IMR-90 (cell line): ENCODE data around the gene SYNPO. TPM values are rescaled to one million over a fixed set of nuclear protein-coding genes. Genes with fewer than 3 reads are reported as not detected.

Experiments
- ATAC-seq: fragments of 200-7000 bp; cut with Tn5 transposase; 2 replicates; pipeline ENCODE4 v1.9.1; 2020; ENCODE audit warnings: low read depth, mild to moderate bottlenecking, moderate library complexity
- BruUV-seq: library from RNA; stranded (reverse); fragments of 400-500 nt; replicated peaks from 2 replicates; lab custom pipeline; 2021; lab: Mats Ljungman, UMichigan
- CTCF ChIA-PET: fragments of 300-600 bp; formaldehyde crosslinking; extraction: SDS; loops from one replicate; lab custom pipeline; 2021; ENCODE audit warnings: antibody characterized with exemption; lab: Yijun Ruan, JAX
- POLR2A ChIA-PET: fragments of 300-600 bp; sonication (Branson Sonifier 250); formaldehyde crosslinking; loops from one replicate; lab custom pipeline; 2022; ENCODE audit warnings: antibody characterized with exemption; ENCODE audit not compliant: unreplicated experiment; lab: Charles Lee
- DNase-seq: peaks from one replicate; pipeline ENCODE4 v3.0.0; 2013
- H2AFZ ChIP-seq: replicated peaks from 2 replicates; pipeline ENCODE3; 2013; ENCODE audit warnings: low read length, mild to moderate bottlenecking; ENCODE audit not compliant: poor library complexity
- H2AK5ac ChIP-seq: 2 replicates; pipeline ENCODE4 v1.6.1; 2013; ENCODE audit warnings: low read depth, low read length, inconsistent platforms
- H2AK9ac ChIP-seq: replicated peaks from 2 replicates; pipeline ENCODE3; 2013; ENCODE audit warnings: mild to moderate bottlenecking, low read depth, low read length, moderate library complexity; ENCODE audit not compliant: poor library complexity
- H2BK120ac ChIP-seq: 2 replicates; pipeline ENCODE4 v1.6.1; 2013; ENCODE audit warnings: low read depth, low read length, inconsistent platforms
- H2BK15ac ChIP-seq: 3 replicates; pipeline ENCODE4 v1.6.1; 2013; ENCODE audit warnings: low read depth, low read length, inconsistent platforms
- H2BK20ac ChIP-seq: 2 replicates; pipeline ENCODE4 v1.6.1; 2013; ENCODE audit warnings: low read depth, mild to moderate bottlenecking, inconsistent platforms, low read length, moderate library complexity
- H2BK5ac ChIP-seq: 2 replicates; pipeline ENCODE4 v1.6.1; 2013; ENCODE audit warnings: mild to moderate bottlenecking, low read depth, low read length, inconsistent platforms; ENCODE audit not compliant: poor library complexity, severe bottlenecking
- H3K14ac ChIP-seq: replicated peaks from 2 replicates; pipeline ENCODE4 v1.6.1; 2013; ENCODE audit warnings: low read depth, low read length, inconsistent platforms
- H3K18ac ChIP-seq: 2 replicates; pipeline ENCODE4 v1.6.1; 2013; ENCODE audit warnings: low read depth, low read length, control low read depth
- H3K23ac ChIP-seq: 2 replicates; pipeline ENCODE4 v1.6.1; 2013; ENCODE audit warnings: low read depth, low read length, inconsistent platforms
- H3K27ac ChIP-seq: 2 replicates; pipeline ENCODE4 v1.5.1; 2013; ENCODE audit warnings: mild to moderate bottlenecking, control low read depth, low read length; ENCODE audit not compliant: insufficient read depth
- H3K27me3 ChIP-seq: 2 replicates; pipeline ENCODE4 v1.6.1; 2013; ENCODE audit warnings: low read length; ENCODE audit not compliant: control insufficient read depth, insufficient read depth
- H3K36me3 ChIP-seq: 2 replicates; pipeline ENCODE4 v1.6.1; 2013; ENCODE audit warnings: low read length, mixed read lengths; ENCODE audit not compliant: control insufficient read depth, insufficient read depth
- H3K4ac ChIP-seq: 2 replicates; pipeline ENCODE4 v1.6.1; 2013; ENCODE audit warnings: low read depth, low read length, inconsistent platforms
- H3K4me1 ChIP-seq: 2 replicates; pipeline ENCODE4 v1.6.1; 2013; ENCODE audit warnings: low read length, mixed read lengths; ENCODE audit not compliant: control insufficient read depth, insufficient read depth
- H3K4me2 ChIP-seq: 2 replicates; pipeline ENCODE4 v1.6.1; 2013; ENCODE audit warnings: low read depth, mild to moderate bottlenecking, control low read depth, low read length, moderate library complexity
- H3K4me3 ChIP-seq: 2 replicates; pipeline ENCODE4 v1.5.1; 2013; ENCODE audit warnings: low read depth, mild to moderate bottlenecking, control low read depth, low read length, moderate library complexity; ENCODE audit not compliant: insufficient read depth
- H3K56ac ChIP-seq: 2 replicates; pipeline ENCODE4 v1.6.1; 2013; ENCODE audit warnings: low read length, inconsistent platforms; ENCODE audit not compliant: insufficient read depth; ENCODE audit errors: extremely low read depth
- H3K79me1 ChIP-seq, 2 experiments: 2 replicates each; pipeline ENCODE4 v1.6.1; 2013; ENCODE audit warnings: low read length in 2 of 2, inconsistent platforms in 1 of 2, low read depth in 1 of 2
- H3K9ac ChIP-seq: 2 replicates; pipeline ENCODE4 v1.6.1; 2013; ENCODE audit warnings: low read depth, low read length, control low read depth
- H3K9me1 ChIP-seq: 2 replicates; pipeline ENCODE4 v1.6.1; 2013; ENCODE audit warnings: low read length, inconsistent platforms; ENCODE audit not compliant: insufficient read depth
- H3K9me3 ChIP-seq: 2 replicates; pipeline ENCODE4 v1.6.1; 2013; ENCODE audit warnings: low read length; ENCODE audit not compliant: control insufficient read depth, insufficient read depth
- H4K20me1 ChIP-seq: 2 replicates; pipeline ENCODE4 v1.6.1; 2013; ENCODE audit warnings: low read length, inconsistent platforms; ENCODE audit not compliant: insufficient read depth
- H4K5ac ChIP-seq: 2 replicates; pipeline ENCODE4 v1.6.1; 2013; ENCODE audit warnings: mild to moderate bottlenecking, low read depth, low read length, control low read depth
- H4K8ac ChIP-seq, 2 experiments: 2 replicates each; pipeline ENCODE4 v1.6.1; 2013; ENCODE audit warnings: low read depth in 2 of 2, low read length in 2 of 2, control low read depth in 1 of 2, inconsistent platforms in 1 of 2
- H4K91ac ChIP-seq: 2 replicates; pipeline ENCODE4 v1.6.1; 2013; ENCODE audit warnings: low read depth, low read length, inconsistent platforms; ENCODE audit not compliant: insufficient read depth
- CEBPB ChIP-seq: IDR thresholded peaks from 2 replicates; pipeline ENCODE4 v1.6.1; 2012; ENCODE audit warnings: low read depth, low read length, improper control_type of control experiment
- MAFK ChIP-seq: IDR thresholded peaks from 2 replicates; pipeline ENCODE4 v1.6.1; 2012; ENCODE audit warnings: low read depth, low read length, improper control_type of control experiment
- MAZ ChIP-seq: IDR thresholded peaks from 2 replicates; pipeline ENCODE4 v1.6.1; 2012; ENCODE audit warnings: low read depth, mild to moderate bottlenecking, low read length, improper control_type of control experiment, moderate library complexity, borderline replicate concordance
- POLR2A ChIP-seq: IDR thresholded peaks from 2 replicates; pipeline ENCODE4 v1.6.1; 2012; ENCODE audit warnings: mild to moderate bottlenecking, low read depth, low read length
- RFX5 ChIP-seq: IDR thresholded peaks from 2 replicates; pipeline ENCODE4 v1.8.0; 2012; ENCODE audit warnings: low read depth, mild to moderate bottlenecking, low read length, moderate library complexity
- WGBS, 2 experiments: methylation state at CpG; one replicate each; pipeline versions ENCODE4 v1.1.5 to v1.1.7; 2013; ENCODE audit warnings: missing lambda C conversion rate in 2 of 2; ENCODE audit not compliant: insufficient read length in 1 of 2; ENCODE audit errors: extremely low coverage in 2 of 2; 5-methylcytosine and 5-hydroxymethylcytosine counted together
- dilution Hi-C: fragments of 300-500 bp; cut with HindIII; formaldehyde crosslinking; loops from one replicate; pipeline ENCODE4 v1.14.3; 2018; ENCODE audit warnings: low sequenced_read_pairs; ENCODE audit not compliant: unreplicated experiment
- in situ Hi-C: fragments of 300-500 bp; cut with MboI; formaldehyde crosslinking; loops from 3 replicates; pipeline ENCODE4 v1.14.3; 2019; ENCODE audit warnings: low sequenced_read_pairs, inconsistent platforms, mixed read lengths
- intact Hi-C: fragments of 100-400 bp; cut with micrococcal nuclease; formaldehyde crosslinking; loops from 2 replicates; pipeline ENCODE4 v1.10.0; 2022
- polyA plus RNA-seq, 3 experiments: library from polyadenylated mRNA; depleted of rRNA; stranded (reverse); fragments of >200 nt; gene quantifications; 2 replicates each; pipeline ENCODE4 v1.2.3, GENCODE V29; 2012; ENCODE audit warnings: low replicate concordance in 1 of 3
- total RNA-seq: library from RNA; depleted of rRNA; stranded (reverse); fragments of >200 nt; gene quantifications from 2 replicates; pipeline ENCODE4 v1.2.3, GENCODE V29; 2012

Gene SYNPO
- total and polyA plus RNA-seq, 2 of the 4 experiments (the other 2 are of a cell fraction) = 3.0 to 24.8 TPM

GRCh38 chr5:150603052-150603451, 37.4 kb upstream of the SYNPO start:
- no peak overlapping the region for H2AFZ ChIP-seq
- no peak overlapping the region for H3K4me3 ChIP-seq
- TF ChIP-seq POLR2A (no peak), MAZ (no peak), RFX5 (no peak), MAFK (no peak), CEBPB (no peak)
- no peak overlapping the region for H3K23ac ChIP-seq
- no peaks in the 10 kb centered on the region for H3K79me1 ChIP-seq
- CTCF ChIA-PET = no interaction called here
- dilution Hi-C loops (no loop called here), intact Hi-C loops (no loop called here), in situ Hi-C loops (no loop called here)
- no peak overlapping the region for H3K4ac ChIP-seq
- H4K8ac ChIP-seq = no peak overlapping the region
- H4K91ac ChIP-seq = no peak overlapping the region
- no peak overlapping the region for H2BK120ac ChIP-seq
- H2BK20ac ChIP-seq = no peak overlapping the region
- H4K20me1 ChIP-seq = no peaks in the 10 kb centered on the region
- no peak overlapping the region for H3K27ac ChIP-seq
- BruUV-seq = no TSS peak
- no peak overlapping the region for H3K4me2 ChIP-seq
- no peak overlapping the region for H3K56ac ChIP-seq
- peaks cover 3% of the 10 kb centered on the region; the same call in 1 of the 2 replicates for H3K27me3 ChIP-seq
- no peak overlapping the region for H2BK15ac ChIP-seq
- H3K4me1 ChIP-seq = peaks cover 7% of the 10 kb centered on the region
- H3K36me3 ChIP-seq = no peaks in the 10 kb centered on the region
- POLR2A ChIA-PET = no interaction called here
- no peak overlapping the region for H2AK5ac ChIP-seq
- no peaks in the 10 kb centered on the region for H3K9me3 ChIP-seq
- no peak overlapping the region for H3K14ac ChIP-seq
- ATAC-seq = no peak
- no peak overlapping the region for H2BK5ac ChIP-seq
- H2AK9ac ChIP-seq = no peak overlapping the region
- no peak for DNase-seq
- H4K5ac ChIP-seq = no peak overlapping the region
- H3K9me1 ChIP-seq = no peaks in the 10 kb centered on the region
- no peak overlapping the region for H3K18ac ChIP-seq
- WGBS, 2 experiments = 93% methylated on average over 3 of the region's 4 CpGs; no CpG with 5 or more reads in 1 of the 2 experiments
- H3K9ac ChIP-seq = no peak overlapping the region
